Neural progenitor cell (in vitro differentiated cells): ENCODE results near the gene INPP4A. TPM values are rescaled to one million over a fixed set of nuclear protein-coding genes. Genes with fewer than 3 reads are reported as not detected.

Experiments used
- DNase-seq: peaks from one replicate; pipeline ENCODE4 v3.0.0-alpha.2; 2016; ENCODE audit warnings: low spot score
- H2AFZ ChIP-seq: fragments of 200-600 bp; sonication (generic); replicated peaks from 2 replicates; pipeline ENCODE4 v1.6.1; 2016; ENCODE audit warnings: antibody characterized with exemption
- H3F3A ChIP-seq: fragments of 200-600 bp; sonication (generic); 2 replicates; pipeline ENCODE4 v1.6.1; 2016; ENCODE audit warnings: antibody characterized with exemption, low read depth
- H3K27ac ChIP-seq: fragments of 200-600 bp; sonication (generic); 2 replicates; pipeline ENCODE4 v1.5.1; 2016; ENCODE audit warnings: mild to moderate bottlenecking
- H3K27me3 ChIP-seq: fragments of 200-600 bp; sonication (generic); 2 replicates; pipeline ENCODE4 v1.6.1; 2016; ENCODE audit warnings: mild to moderate bottlenecking, moderate library complexity
- H3K36me3 ChIP-seq: fragments of 200-600 bp; sonication (generic); 2 replicates; pipeline ENCODE4 v1.5.1; 2016
- H3K4me1 ChIP-seq: fragments of 200-600 bp; sonication (generic); 2 replicates; pipeline ENCODE4 v1.6.1; 2016; ENCODE audit warnings: mixed run types
- H3K4me2 ChIP-seq: fragments of 200-600 bp; sonication (generic); 2 replicates; pipeline ENCODE4 v1.6.1; 2016
- H3K4me3 ChIP-seq: fragments of 200-600 bp; sonication (generic); 2 replicates; pipeline ENCODE4 v1.5.1; 2016
- H3K79me2 ChIP-seq: fragments of 200-600 bp; sonication (generic); 2 replicates; pipeline ENCODE4 v1.6.1; 2016; ENCODE audit warnings: low read depth
- H3K9ac ChIP-seq: fragments of 200-600 bp; sonication (generic); 2 replicates; pipeline ENCODE4 v1.6.1; 2016
- H3K9me3 ChIP-seq: fragments of 200-600 bp; sonication (generic); 2 replicates; pipeline ENCODE4 v1.5.1; 2016; ENCODE audit warnings: low read depth
- H4K20me1 ChIP-seq: fragments of 200-600 bp; sonication (generic); 2 replicates; pipeline ENCODE4 v1.6.1; 2016; ENCODE audit warnings: low read depth
- H3K27ac Mint-ChIP-seq: 3 replicates; pipeline ENCODE4 v1.8.0; 2021; ENCODE audit warnings: mixed read lengths
- H3K27me3 Mint-ChIP-seq: 2 replicates; pipeline ENCODE4 v1.8.0; 2022; ENCODE audit warnings: low read depth, mild to moderate bottlenecking, inconsistent platforms, moderate library complexity, mixed read lengths; ENCODE audit not compliant: insufficient read depth
- H3K36me3 Mint-ChIP-seq: 3 replicates; pipeline ENCODE4 v1.8.0; 2021; ENCODE audit warnings: mixed read lengths
- H3K4me1 Mint-ChIP-seq: 3 replicates; pipeline ENCODE4 v1.8.0; 2021; ENCODE audit warnings: mixed read lengths
- H3K4me3 Mint-ChIP-seq: 3 replicates; pipeline ENCODE4 v1.8.0; 2021; ENCODE audit warnings: mild to moderate bottlenecking, moderate library complexity, mixed read lengths
- H3K9me3 Mint-ChIP-seq: 3 replicates; pipeline ENCODE4 v1.8.0; 2020; ENCODE audit warnings: mixed read lengths
- EZH2 ChIP-seq: fragments of 200-600 bp; sonication (generic); IDR thresholded peaks from 2 replicates; pipeline ENCODE4 v1.6.1; 2017; ENCODE audit warnings: antibody characterized with exemption, mild to moderate bottlenecking, moderate library complexity
- EZH2phosphoT487 ChIP-seq: fragments of 200-600 bp; sonication (generic); IDR thresholded peaks from 2 replicates; pipeline ENCODE4 v1.6.1; 2017; ENCODE audit warnings: antibody characterized with exemption
- total RNA-seq: library from RNA; depleted of rRNA; stranded (reverse); fragments of >200 nt; gene quantifications from 2 replicates; pipeline ENCODE4 v1.2.3, GENCODE V29; 2015; ENCODE audit warnings: low replicate concordance
- TF ChIP-seq, protein P1 (sequence below): fragments of 200-600 bp; sonication (generic); IDR thresholded peaks from 2 replicates; pipeline ENCODE4 v1.5.1; 2017; ENCODE audit warnings: antibody characterized with exemption, mild to moderate bottlenecking

Gene INPP4A
- total RNA-seq, 1 donor from 2014 or later = 35.1 TPM

DNA sequence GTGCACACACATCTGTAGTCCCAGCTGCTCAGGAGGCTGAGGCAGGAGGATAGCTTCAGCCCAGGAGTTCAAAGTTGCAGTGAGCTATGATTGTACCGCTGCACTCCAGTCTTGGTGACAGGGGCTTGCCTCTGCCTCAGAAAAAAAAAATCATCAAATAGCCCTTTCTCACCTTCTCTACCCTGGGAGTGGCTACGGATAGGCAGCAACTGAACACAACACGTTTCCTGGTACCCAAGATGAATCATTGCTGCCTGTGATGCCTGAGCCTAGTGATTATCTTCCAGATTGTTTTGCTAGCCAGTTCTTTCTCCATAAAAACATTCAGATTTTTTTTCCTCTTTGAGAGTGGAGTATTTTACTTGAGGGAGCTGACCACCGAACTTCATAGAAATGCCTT is 13.5 kb downstream of the INPP4A start:
- DNase-seq = no peak
- peaks cover 7% of the 10 kb centered on the region for H3K36me3 Mint-ChIP-seq
- Histone ChIP-seq H3F3A (no peaks in the 10 kb centered on the region), H2AFZ (no peak overlapping the region), H3K4me2 (no peak overlapping the region), H3K27ac (no peak overlapping the region), H3K4me3 (no peak overlapping the region), H3K36me3 (no peaks in the 10 kb centered on the region), H3K27me3 (no peaks in the 10 kb centered on the region), H3K9ac (no peak overlapping the region), H3K4me1 (peaks cover 4% of the 10 kb centered on the region), H3K9me3 (no peaks in the 10 kb centered on the region), H3K79me2 (peaks cover 83% of the 10 kb centered on the region), H4K20me1 (peaks cover 74% of the 10 kb centered on the region)
- TF ChIP-seq EZH2phosphoT487 (no peak), EZH2 (no peak)
- TF ChIP-seq, protein P1, sequence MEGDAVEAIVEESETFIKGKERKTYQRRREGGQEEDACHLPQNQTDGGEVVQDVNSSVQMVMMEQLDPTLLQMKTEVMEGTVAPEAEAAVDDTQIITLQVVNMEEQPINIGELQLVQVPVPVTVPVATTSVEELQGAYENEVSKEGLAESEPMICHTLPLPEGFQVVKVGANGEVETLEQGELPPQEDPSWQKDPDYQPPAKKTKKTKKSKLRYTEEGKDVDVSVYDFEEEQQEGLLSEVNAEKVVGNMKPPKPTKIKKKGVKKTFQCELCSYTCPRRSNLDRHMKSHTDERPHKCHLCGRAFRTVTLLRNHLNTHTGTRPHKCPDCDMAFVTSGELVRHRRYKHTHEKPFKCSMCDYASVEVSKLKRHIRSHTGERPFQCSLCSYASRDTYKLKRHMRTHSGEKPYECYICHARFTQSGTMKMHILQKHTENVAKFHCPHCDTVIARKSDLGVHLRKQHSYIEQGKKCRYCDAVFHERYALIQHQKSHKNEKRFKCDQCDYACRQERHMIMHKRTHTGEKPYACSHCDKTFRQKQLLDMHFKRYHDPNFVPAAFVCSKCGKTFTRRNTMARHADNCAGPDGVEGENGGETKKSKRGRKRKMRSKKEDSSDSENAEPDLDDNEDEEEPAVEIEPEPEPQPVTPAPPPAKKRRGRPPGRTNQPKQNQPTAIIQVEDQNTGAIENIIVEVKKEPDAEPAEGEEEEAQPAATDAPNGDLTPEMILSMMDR = no peak
- no peaks in the 10 kb centered on the region for H3K9me3 Mint-ChIP-seq
- no peak overlapping the region for H3K4me3 Mint-ChIP-seq
- peaks cover 3% of the 10 kb centered on the region for H3K27me3 Mint-ChIP-seq
- no peak overlapping the region for H3K27ac Mint-ChIP-seq
- peaks cover 25% of the 10 kb centered on the region for H3K4me1 Mint-ChIP-seq

DNA sequence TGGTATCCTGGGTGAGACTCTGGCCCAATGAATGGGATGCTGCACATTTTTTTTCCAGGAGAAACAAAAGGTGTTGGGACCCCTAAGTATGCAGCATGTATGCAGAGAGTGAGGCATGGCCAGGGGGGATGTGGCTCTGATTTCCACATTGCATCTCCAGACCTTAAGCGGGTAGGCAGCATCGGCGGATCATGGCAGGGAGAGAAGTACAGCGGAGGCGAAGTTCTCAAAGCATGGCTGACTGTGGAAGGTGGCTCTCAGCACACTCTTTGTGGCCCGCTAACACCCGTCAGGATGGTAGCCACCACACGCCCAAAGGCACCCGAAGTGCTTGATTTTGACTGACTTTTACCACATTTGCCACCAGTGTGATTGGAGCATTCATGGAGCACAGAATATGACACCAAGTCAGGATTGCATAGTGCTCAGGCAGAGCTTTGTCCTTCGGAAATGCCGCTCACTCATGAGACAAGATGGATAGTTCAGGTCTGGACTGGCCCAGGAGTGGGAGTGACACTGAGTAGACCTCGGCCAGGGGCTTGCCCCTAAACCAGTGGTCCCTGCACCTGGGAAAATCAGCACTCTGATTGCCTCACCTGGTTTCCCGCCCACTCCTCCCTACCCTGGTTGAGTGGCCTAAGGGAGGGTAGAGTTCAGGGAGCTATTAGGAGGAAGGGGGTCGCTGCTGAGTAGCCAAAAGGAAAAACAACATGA is 14.2 kb downstream of the INPP4A start:
- peaks cover 77% of the 10 kb centered on the region for H4K20me1 ChIP-seq
- H3K27me3 Mint-ChIP-seq = peaks cover 3% of the 10 kb centered on the region
- H3K4me1 Mint-ChIP-seq = peaks cover 29% of the 10 kb centered on the region
- no peaks in the 10 kb centered on the region for H3F3A ChIP-seq
- no peak for DNase-seq
- H3K9ac ChIP-seq = no peak overlapping the region
- no peaks in the 10 kb centered on the region for H3K27me3 ChIP-seq
- no peaks in the 10 kb centered on the region for H3K9me3 ChIP-seq
- no peak overlapping the region for H3K4me2 ChIP-seq
- no peak overlapping the region for H3K4me3 ChIP-seq
- H3K27ac ChIP-seq = no peak overlapping the region
- peaks cover 8% of the 10 kb centered on the region for H3K4me1 ChIP-seq
- TF ChIP-seq, protein P1 = no peak
- TF ChIP-seq EZH2 (no peak), EZH2phosphoT487 (no peak)
- no peaks in the 10 kb centered on the region for H3K36me3 ChIP-seq
- H3K9me3 Mint-ChIP-seq = no peaks in the 10 kb centered on the region
- H3K79me2 ChIP-seq = peaks cover 78% of the 10 kb centered on the region
- no peak overlapping the region for H3K27ac Mint-ChIP-seq
- no peak overlapping the region for H2AFZ ChIP-seq
- H3K36me3 Mint-ChIP-seq = peaks cover 7% of the 10 kb centered on the region
- H3K4me3 Mint-ChIP-seq = no peak overlapping the region

DNA sequence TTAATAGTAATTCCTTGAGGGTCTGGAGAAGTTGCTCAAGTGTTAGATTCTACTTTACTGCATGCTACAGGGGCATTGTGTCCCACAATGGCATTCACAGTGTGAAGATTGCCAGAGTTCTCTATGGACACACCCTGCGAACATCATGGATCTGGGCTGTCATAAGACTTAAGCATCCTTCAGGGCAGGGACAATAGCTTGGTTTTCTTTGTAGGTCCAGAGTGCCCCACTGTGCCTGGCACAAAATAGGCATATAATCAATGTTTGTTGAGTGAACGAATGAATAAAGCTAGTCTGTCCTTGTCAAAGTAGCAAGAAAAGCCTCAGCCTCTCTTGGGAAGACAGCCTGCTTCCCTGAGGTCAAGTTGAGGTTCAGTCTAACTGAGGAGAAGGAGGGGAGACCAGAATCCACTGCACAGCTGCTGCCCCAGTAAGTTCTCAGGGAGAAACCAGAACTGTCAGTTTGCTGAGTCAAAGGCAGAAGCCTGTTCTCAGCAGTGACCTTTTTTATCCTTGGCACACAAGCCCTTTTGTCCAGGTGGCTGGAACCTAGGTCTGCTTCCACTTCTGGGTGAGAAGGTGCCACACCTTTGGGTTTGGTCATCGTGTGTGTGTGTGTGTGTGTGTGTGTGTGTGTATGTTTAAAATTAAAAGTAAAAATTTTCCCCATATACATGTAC is 15.0 kb downstream of the INPP4A start:
- DNase-seq = no peak
- H3K36me3 Mint-ChIP-seq = peaks cover 11% of the 10 kb centered on the region
- peaks cover 77% of the 10 kb centered on the region for H4K20me1 ChIP-seq
- peak overlapping the region; percentile 62 for H3K27ac Mint-ChIP-seq
- H3K4me1 Mint-ChIP-seq = peaks cover 27% of the 10 kb centered on the region
- H3K4me3 ChIP-seq = no peak overlapping the region
- H2AFZ ChIP-seq = no peak overlapping the region
- H3K79me2 ChIP-seq = peaks cover 74% of the 10 kb centered on the region
- no peaks in the 10 kb centered on the region for H3K9me3 Mint-ChIP-seq
- no peak overlapping the region for H3K4me3 Mint-ChIP-seq
- H3K9ac ChIP-seq = no peak overlapping the region
- no peaks in the 10 kb centered on the region for H3F3A ChIP-seq
- H3K36me3 ChIP-seq = no peaks in the 10 kb centered on the region
- peaks cover 3% of the 10 kb centered on the region for H3K27me3 Mint-ChIP-seq
- TF ChIP-seq EZH2phosphoT487 = no peak
- TF ChIP-seq, protein P1 = no peak
- H3K4me2 ChIP-seq = no peak overlapping the region
- no peaks in the 10 kb centered on the region for H3K9me3 ChIP-seq
- no peak overlapping the region for H3K27ac ChIP-seq
- H3K4me1 ChIP-seq = peaks cover 5% of the 10 kb centered on the region
- no peaks in the 10 kb centered on the region for H3K27me3 ChIP-seq
